Stomach (tissue), 4 donors: ENCODE results near the gene ZSCAN25.

Experiments used
- CTCF ChIP-seq, 7 experiments: fragments of 450-650 bp in 4 of 7; fragments of 200-600 bp in 3 of 7; sonication (generic) in 3 of 7; IDR thresholded peaks; one replicate each; pipeline ENCODE4 v1.5.1; 2016 to 2019; ENCODE audit warnings: antibody characterized with exemption in 7 of 7, control low read depth in 2 of 7, mild to moderate bottlenecking in 1 of 7
- EP300 ChIP-seq: sonication (generic); formaldehyde crosslinking; IDR thresholded peaks from one replicate; pipeline ENCODE4 v1.6.1; 2017; ENCODE audit warnings: antibody characterized with exemption
- POLR2AphosphoS5 ChIP-seq, 3 donors: sonication (generic); formaldehyde crosslinking; IDR thresholded peaks; one replicate each; pipeline ENCODE4 v1.6.1; 2016; ENCODE audit warnings: antibody characterized with exemption in 3 of 3

DNA sequence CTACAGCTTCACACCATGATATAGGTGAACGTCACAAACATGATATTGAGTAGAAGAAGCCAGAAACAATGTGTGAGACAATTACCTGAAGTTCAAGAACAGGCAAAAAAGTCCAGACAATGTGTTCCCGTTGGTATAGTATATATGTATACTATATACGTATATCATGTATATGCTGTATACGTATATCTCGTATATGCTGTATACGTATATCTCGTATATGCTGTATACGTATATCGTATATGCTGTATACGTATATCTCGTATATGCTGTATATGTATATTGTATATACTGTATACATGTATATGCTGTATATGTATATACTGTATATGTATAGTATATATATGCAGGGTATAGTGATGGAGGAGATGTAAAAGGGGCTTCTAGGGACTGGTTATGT lies 10.8 kb downstream of the ZSCAN25 start:
- TF ChIP-seq CTCF (IDR thresholded peaks at IDR 0.05) (no peak), POLR2AphosphoS5 (IDR thresholded peaks at IDR 0.05) (no peak), EP300 (no peak)
